GM13976 (cell line): Measurements from ENCODE around the gene IL1RAPL2.
"Not testable (repeated sequence)": the region's sequence is repeated elsewhere in the genome, so short reads cannot be mapped to it uniquely, and the experiment has no call there.

ENCODE experiments used
- DNase-seq: peaks from one replicate; pipeline ENCODE4 v3.0.0; 2012; ENCODE audit warnings: low spot score
- in situ Hi-C: fragments of 300-500 bp; cut with MboI; formaldehyde crosslinking; loops from one replicate; pipeline ENCODE4 v1.12.0; 2022; ENCODE audit warnings: low sequenced_read_pairs, mixed read lengths, inconsistent platforms; ENCODE audit not compliant: unreplicated experiment
- TF ChIP-seq, protein P1 (sequence below): IDR thresholded peaks from 2 replicates; pipeline ENCODE4 v1.5.1; 2012; ENCODE audit warnings: borderline replicate concordance, mild to moderate bottlenecking; ENCODE audit not compliant: insufficient read depth; ENCODE audit errors: extremely low read depth, missing control alignments, control extremely low read depth

IL1RAPL2 gene

DNA sequence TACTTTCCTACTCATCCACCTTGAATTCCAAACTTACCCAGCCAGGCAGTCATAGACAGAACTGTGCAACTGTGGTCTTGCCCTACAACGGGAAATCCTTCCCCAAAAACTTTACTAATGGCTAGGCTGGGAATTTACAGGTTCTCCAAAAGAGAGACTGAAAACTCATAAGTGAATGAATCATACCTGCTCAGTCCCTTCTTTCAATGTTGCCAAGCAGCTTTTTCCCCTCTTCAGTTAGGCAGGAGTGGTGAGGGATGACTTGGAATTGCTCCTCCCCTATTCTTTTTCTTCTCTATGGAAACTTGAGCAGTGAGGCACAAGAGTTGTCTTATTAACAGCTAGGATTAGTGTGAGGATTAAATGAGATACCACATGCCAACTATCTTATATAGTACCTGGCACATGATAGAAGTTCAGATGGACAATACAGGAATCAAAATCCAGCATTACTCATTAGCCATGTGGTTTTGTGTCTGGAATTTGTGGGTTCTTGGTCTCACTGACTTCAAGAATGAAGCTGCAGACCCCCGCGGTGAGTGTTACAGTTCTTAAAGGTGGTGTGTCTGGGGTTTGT lies 548.6 kb downstream of the IL1RAPL2 start:
- no peak for DNase-seq
- TF ChIP-seq, protein P1, sequence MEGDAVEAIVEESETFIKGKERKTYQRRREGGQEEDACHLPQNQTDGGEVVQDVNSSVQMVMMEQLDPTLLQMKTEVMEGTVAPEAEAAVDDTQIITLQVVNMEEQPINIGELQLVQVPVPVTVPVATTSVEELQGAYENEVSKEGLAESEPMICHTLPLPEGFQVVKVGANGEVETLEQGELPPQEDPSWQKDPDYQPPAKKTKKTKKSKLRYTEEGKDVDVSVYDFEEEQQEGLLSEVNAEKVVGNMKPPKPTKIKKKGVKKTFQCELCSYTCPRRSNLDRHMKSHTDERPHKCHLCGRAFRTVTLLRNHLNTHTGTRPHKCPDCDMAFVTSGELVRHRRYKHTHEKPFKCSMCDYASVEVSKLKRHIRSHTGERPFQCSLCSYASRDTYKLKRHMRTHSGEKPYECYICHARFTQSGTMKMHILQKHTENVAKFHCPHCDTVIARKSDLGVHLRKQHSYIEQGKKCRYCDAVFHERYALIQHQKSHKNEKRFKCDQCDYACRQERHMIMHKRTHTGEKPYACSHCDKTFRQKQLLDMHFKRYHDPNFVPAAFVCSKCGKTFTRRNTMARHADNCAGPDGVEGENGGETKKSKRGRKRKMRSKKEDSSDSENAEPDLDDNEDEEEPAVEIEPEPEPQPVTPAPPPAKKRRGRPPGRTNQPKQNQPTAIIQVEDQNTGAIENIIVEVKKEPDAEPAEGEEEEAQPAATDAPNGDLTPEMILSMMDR = no peak
- in situ Hi-C loops = no loop called here

DNA sequence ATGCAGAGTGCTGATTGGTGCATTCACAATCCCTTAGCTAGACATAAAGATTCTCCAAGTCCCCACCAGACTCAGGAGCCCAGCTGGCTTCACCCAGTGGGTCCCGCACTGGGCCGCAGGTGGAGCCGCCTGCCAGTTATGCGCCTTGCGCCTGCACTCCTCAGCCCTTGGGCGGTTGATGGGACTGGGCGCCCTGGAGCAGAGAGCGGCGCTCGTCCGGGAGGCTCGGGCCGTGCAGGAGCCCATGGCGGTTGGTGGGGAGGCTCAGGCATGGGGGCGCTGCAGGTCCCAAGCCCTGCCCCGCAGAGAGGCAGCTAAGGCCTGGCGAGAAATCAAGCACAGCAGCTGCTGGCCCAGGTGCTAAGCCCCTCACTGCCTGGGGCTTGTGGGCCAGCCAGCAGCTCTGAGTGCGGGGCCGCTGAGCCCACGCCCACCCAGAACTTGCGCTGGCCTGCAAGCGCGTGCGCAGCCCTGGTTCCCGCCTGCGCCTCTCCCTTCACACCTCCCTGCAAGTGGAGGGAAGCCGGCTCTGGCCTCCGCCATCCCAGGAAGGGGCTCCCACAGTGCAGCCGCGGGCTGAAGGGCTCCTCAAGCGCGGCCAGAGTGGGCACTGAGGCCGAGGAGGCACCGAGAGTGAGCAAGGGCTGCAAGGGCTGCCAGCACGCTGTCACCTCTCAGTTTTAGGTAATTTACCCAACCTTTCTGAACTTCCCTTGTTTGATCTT lies 549.8 kb downstream of the IL1RAPL2 start:
- DNase-seq, in situ Hi-C loops: not testable (repeated sequence)

- TF ChIP-seq, protein P1 = no peak
- in situ Hi-C loops = no loop called here
- DNase-seq = no peak
Measured at GRCh38 chrX:105116486-105116885, 550.5 kb downstream of the IL1RAPL2 start.

DNA sequence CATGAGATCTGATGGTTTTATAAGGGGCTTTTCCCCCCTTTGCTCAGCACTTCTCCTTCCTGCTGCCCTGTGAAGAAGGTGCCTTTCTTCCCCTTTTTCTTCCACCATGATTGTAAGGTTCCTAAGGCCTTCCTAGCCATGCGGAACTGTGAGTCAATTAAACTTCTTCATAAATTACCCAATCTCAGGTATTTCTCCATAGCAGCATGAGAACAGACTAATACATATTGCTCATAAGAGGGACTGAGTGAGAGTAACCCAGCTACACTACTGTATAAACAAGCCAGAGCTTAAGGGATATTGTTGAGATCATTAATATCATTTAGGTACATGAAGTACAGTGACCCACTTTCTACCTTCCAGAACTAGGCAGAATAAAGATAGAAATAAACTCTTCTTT lies 551.6 kb downstream of the IL1RAPL2 start:
- no peak for DNase-seq
- TF ChIP-seq, protein P1 = no peak
- in situ Hi-C loops = no loop called here

DNA sequence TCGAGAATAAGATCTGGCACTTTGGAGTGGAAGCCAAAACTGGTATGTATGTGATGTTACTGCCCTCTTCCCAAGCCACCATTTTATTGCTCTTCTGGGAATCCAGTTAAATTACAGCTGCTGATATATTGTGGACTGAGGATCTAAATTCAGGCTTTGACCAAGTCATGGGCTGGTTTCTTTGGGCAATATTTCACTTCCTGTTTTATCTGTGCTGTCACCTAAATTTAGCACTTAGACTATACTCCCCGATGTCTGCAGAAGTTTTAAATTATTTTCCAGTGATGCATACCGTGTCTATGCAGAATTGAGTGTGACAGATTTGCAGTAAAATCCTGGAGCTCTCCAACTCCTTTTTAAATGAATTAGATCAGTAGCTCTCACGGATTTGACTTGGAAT lies 554.5 kb downstream of the IL1RAPL2 start:
- DNase-seq = no peak
- in situ Hi-C loops = no loop called here
- TF ChIP-seq, protein P1 = no peak

- TF ChIP-seq, protein P1 = no peak
- in situ Hi-C loops = no loop called here
- DNase-seq = no peak
Measured at GRCh38 chrX:105121186-105121585, 555.2 kb downstream of the IL1RAPL2 start.

DNA sequence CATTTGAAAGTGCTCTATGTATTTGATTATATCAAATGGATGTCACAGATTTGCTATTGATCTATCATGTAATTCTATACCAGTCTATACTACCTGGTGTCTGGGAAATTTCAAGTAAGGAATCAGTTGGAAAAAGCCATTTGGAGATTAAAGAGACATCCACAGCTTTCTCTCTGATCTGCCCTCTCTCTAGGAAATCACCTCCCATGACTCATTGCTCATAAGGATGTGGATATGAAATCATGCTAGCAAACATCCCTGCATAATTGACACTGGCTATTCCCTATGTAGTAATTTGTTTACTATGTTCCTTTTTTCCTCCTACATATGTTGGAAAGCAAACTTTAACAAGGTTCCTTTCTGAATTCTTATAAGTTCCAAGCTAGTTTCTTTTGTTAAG lies 560.2 kb downstream of the IL1RAPL2 start:
- TF ChIP-seq, protein P1 = no peak
- DNase-seq = no peak
- in situ Hi-C loops = no loop called here
